Calu3 (cell line): ENCODE results near the gene TRPC6. TPM values are rescaled to one million over a fixed set of nuclear protein-coding genes. Genes with fewer than 3 reads are reported as not detected.

Experiments
- BruUV-seq: library from RNA; stranded (reverse); fragments of 400-500 nt; replicated peaks from 2 replicates; lab custom pipeline; 2021; lab: Mats Ljungman, UMichigan
- CTCF ChIA-PET: fragments of 300-600 bp; sonication (Branson Sonifier 250); formaldehyde crosslinking; loops from one replicate; lab custom pipeline; 2022; ENCODE audit warnings: antibody characterized with exemption; lab: Charles Lee
- DNase-seq: peaks from one replicate; pipeline ENCODE4 v3.0.0; 2022
- H3K27ac Mint-ChIP-seq: one replicate; pipeline ENCODE4 v1.8.0; 2022; ENCODE audit warnings: mixed read lengths; ENCODE audit not compliant: unreplicated experiment
- H3K27me3 Mint-ChIP-seq: one replicate; pipeline ENCODE4 v1.8.0; 2022; ENCODE audit warnings: mixed read lengths; ENCODE audit not compliant: unreplicated experiment
- H3K36me3 Mint-ChIP-seq: one replicate; pipeline ENCODE4 v1.8.0; 2022; ENCODE audit warnings: mild to moderate bottlenecking, moderate library complexity, mixed read lengths; ENCODE audit not compliant: insufficient read depth, unreplicated experiment
- H3K4me1 Mint-ChIP-seq: one replicate; pipeline ENCODE4 v1.8.0; 2022; ENCODE audit warnings: mild to moderate bottlenecking, low read depth, mixed read lengths; ENCODE audit not compliant: unreplicated experiment
- H3K4me3 Mint-ChIP-seq: one replicate; pipeline ENCODE4 v1.8.0; 2022; ENCODE audit warnings: mild to moderate bottlenecking, low read depth, moderate library complexity, mixed read lengths; ENCODE audit not compliant: unreplicated experiment
- H3K9me3 Mint-ChIP-seq: one replicate; pipeline ENCODE4 v1.8.0; 2022; ENCODE audit warnings: low read depth, mixed read lengths; ENCODE audit not compliant: unreplicated experiment
- CTCF ChIP-seq: fragments of 200-600 bp; IDR thresholded peaks from one replicate; pipeline ENCODE4 v1.8.0; 2022; ENCODE audit warnings: antibody characterized with exemption; ENCODE audit not compliant: unreplicated experiment
- intact Hi-C: fragments of 100-400 bp; cut with micrococcal nuclease; formaldehyde crosslinking; loops from one replicate; pipeline ENCODE4 v1.10.0; 2022; ENCODE audit not compliant: unreplicated experiment
- total RNA-seq: library from RNA; stranded (reverse); gene quantifications from 2 replicates; pipeline ENCODE4 v1.2.3, GENCODE V29; 2022

The TRPC6 gene
- total RNA-seq, 1 experiment from 2014 or later = not detected

- Mint-ChIP-seq H3K36me3 (no peaks in the 10 kb centered on the region), H3K27ac (no peak overlapping the region), H3K4me3 (no peak overlapping the region), H3K27me3 (no peaks in the 10 kb centered on the region), H3K4me1 (no peaks in the 10 kb centered on the region), H3K9me3 (no peaks in the 10 kb centered on the region)
- CTCF ChIA-PET = no interaction called here
- intact Hi-C loops = no loop called here
- no peak for DNase-seq
- no TSS peak for BruUV-seq
- TF ChIP-seq CTCF = no peak
Observed at GRCh38 chr11:101574886-101575285, 8.9 kb downstream of the TRPC6 start.

- CTCF ChIA-PET = no interaction called here
- H3K4me1 Mint-ChIP-seq = no peaks in the 10 kb centered on the region
- BruUV-seq = no TSS peak
- no peaks in the 10 kb centered on the region for H3K27me3 Mint-ChIP-seq
- DNase-seq = no peak
- no peaks in the 10 kb centered on the region for H3K36me3 Mint-ChIP-seq
- intact Hi-C loops = no loop called here
- H3K9me3 Mint-ChIP-seq = no peaks in the 10 kb centered on the region
- no peak overlapping the region for H3K27ac Mint-ChIP-seq
- no peak for TF ChIP-seq CTCF
- no peak overlapping the region for H3K4me3 Mint-ChIP-seq
Observed at GRCh38 chr11:101567071-101567470, 16.7 kb downstream of the TRPC6 start.

GRCh38 chr11:101566626-101567025 is 17.2 kb downstream of the TRPC6 start:
- CTCF ChIA-PET = no interaction called here
- no peak overlapping the region for H3K27ac Mint-ChIP-seq
- no peaks in the 10 kb centered on the region for H3K27me3 Mint-ChIP-seq
- TF ChIP-seq CTCF = no peak
- no TSS peak for BruUV-seq
- no peaks in the 10 kb centered on the region for H3K4me1 Mint-ChIP-seq
- no peak for DNase-seq
- no peaks in the 10 kb centered on the region for H3K36me3 Mint-ChIP-seq
- H3K9me3 Mint-ChIP-seq = no peaks in the 10 kb centered on the region
- intact Hi-C loops = no loop called here
- no peak overlapping the region for H3K4me3 Mint-ChIP-seq

GRCh38 chr11:101563166-101563565 is 20.6 kb downstream of the TRPC6 start:
- Mint-ChIP-seq H3K36me3 (no peaks in the 10 kb centered on the region), H3K4me3 (no peak overlapping the region), H3K4me1 (no peaks in the 10 kb centered on the region), H3K9me3 (no peaks in the 10 kb centered on the region), H3K27ac (no peak overlapping the region), H3K27me3 (no peaks in the 10 kb centered on the region)
- no peak for TF ChIP-seq CTCF
- no TSS peak for BruUV-seq
- CTCF ChIA-PET = no interaction called here
- DNase-seq = no peak
- intact Hi-C loops = no loop called here

- Mint-ChIP-seq H3K4me3 (no peak overlapping the region), H3K4me1 (no peaks in the 10 kb centered on the region), H3K9me3 (no peaks in the 10 kb centered on the region), H3K36me3 (no peaks in the 10 kb centered on the region), H3K27me3 (no peaks in the 10 kb centered on the region), H3K27ac (no peak overlapping the region)
- intact Hi-C loops = no loop called here
- BruUV-seq = no TSS peak
- TF ChIP-seq CTCF = no peak
- DNase-seq = no peak
- CTCF ChIA-PET = no interaction called here
Observed at GRCh38 chr11:101555366-101555765, 28.4 kb downstream of the TRPC6 start.
